ENCODE results near the gene RFNG. TPM values are rescaled to one million over a fixed set of nuclear protein-coding genes. Genes with fewer than 3 reads are reported as not detected.

Gene RFNG
- total and polyA plus RNA-seq, 2 of the 4 experiments (the other 2 are of a cell fraction), result 6.8 to 47.3 TPM

GRCh38 chr17:82046903-82047302 is 4.7 kb downstream of the RFNG start:
- in situ Hi-C loops (cut with MboI; ENCODE audit: low sequenced_read_pairs) (no loop called here), dilution Hi-C loops (cut with HindIII; ENCODE audit: low sequenced_read_pairs, unreplicated experiment) (no loop called here), intact Hi-C loops (cut with micrococcal nuclease) (no loop called here)
- ATAC-seq (ENCODE audit: low read depth) (no peak), DNase-seq (no peak)
- Histone ChIP-seq H3K27ac (ENCODE audit: insufficient read depth, low read length) (no peak overlapping the region), H2BK15ac (ENCODE audit: low read depth, low read length) (no peak overlapping the region), H3K4ac (ENCODE audit: low read depth, low read length) (no peak overlapping the region), H4K91ac (ENCODE audit: insufficient read depth, low read depth, low read length) (no peak overlapping the region), H2AK9ac (replicated peaks; ENCODE audit: low read depth, low read length, poor library complexity) (no peak overlapping the region), H3K36me3 (ENCODE audit: control insufficient read depth, insufficient read depth, low read length) (peaks cover 30% of the 10 kb centered on the region), H3K9me3 (ENCODE audit: control insufficient read depth, insufficient read depth, low read length) (no peaks in the 10 kb centered on the region), H3K27me3 (ENCODE audit: control insufficient read depth, insufficient read depth, low read length) (no peaks in the 10 kb centered on the region), H3K23ac (ENCODE audit: low read depth, low read length) (no peak overlapping the region), H2AK5ac (ENCODE audit: low read depth, low read length) (no peak overlapping the region), H3K14ac (replicated peaks; ENCODE audit: low read depth, low read length) (no peak overlapping the region), H2AFZ (replicated peaks; ENCODE audit: low read length, poor library complexity) (no peak overlapping the region), H3K9me1 (ENCODE audit: insufficient read depth, low read length) (peaks cover 14% of the 10 kb centered on the region), H3K18ac (ENCODE audit: low read depth, low read length) (no peak overlapping the region), H2BK20ac (ENCODE audit: low read depth, low read length) (no peak overlapping the region), H2BK5ac (ENCODE audit: low read depth, low read length, poor library complexity, severe bottlenecking) (no peak overlapping the region), H4K20me1 (ENCODE audit: insufficient read depth, low read length) (peaks cover 3% of the 10 kb centered on the region), H3K4me1 (ENCODE audit: control insufficient read depth, insufficient read depth, low read length) (peaks cover 10% of the 10 kb centered on the region), H3K4me2 (ENCODE audit: low read depth, low read length) (no peak overlapping the region), H4K8ac (ENCODE audit: low read depth in 2 of 2, low read length in 2 of 2) (no peak overlapping the region), H3K79me1 (ENCODE audit: low read depth in 1 of 2, low read length in 2 of 2) (peaks cover 10 to 15% of the 10 kb centered on the region in 2 experiments), H4K5ac (ENCODE audit: low read depth, low read length) (no peak overlapping the region), H2BK120ac (ENCODE audit: low read depth, low read length) (no peak overlapping the region), H3K9ac (ENCODE audit: low read depth, low read length) (no peak overlapping the region), H3K56ac (ENCODE audit: extremely low read depth, insufficient read depth, low read length) (no peak overlapping the region), H3K4me3 (ENCODE audit: insufficient read depth, low read depth, low read length) (no peak overlapping the region)
- BruUV-seq (replicated peaks), result no TSS peak
- WGBS, 2 experiments (ENCODE audit: extremely low coverage in 2 of 2, insufficient read length in 1 of 2), result 100% methylated on average over 4 of the region's 21 CpGs; no CpG with 5 or more reads in 1 of the 2 experiments
- ChIA-PET CTCF (no interaction called here), POLR2A (ENCODE audit: unreplicated experiment) (no interaction called here)
- TF ChIP-seq RAD21 (IDR thresholded peaks at IDR 0.05; ENCODE audit: low read length) (no peak), MAFK (IDR thresholded peaks at IDR 0.05; ENCODE audit: low read depth, low read length) (no peak), RCOR1 (IDR thresholded peaks at IDR 0.05; ENCODE audit: insufficient replicate concordance, low read length) (no peak), ELK1 (IDR thresholded peaks at IDR 0.05; ENCODE audit: borderline replicate concordance, low read depth, low read length) (no peak), USF2 (IDR thresholded peaks at IDR 0.05; ENCODE audit: low read depth, low read length) (no peak)
